H1 (cell line): ENCODE data around the gene CORIN. TPM values are rescaled to one million over a fixed set of nuclear protein-coding genes. Genes with fewer than 3 reads are reported as not detected.

Source experiments
- CTCF ChIA-PET: fragments of 300-600 bp; sonication (Branson Sonifier 250); formaldehyde crosslinking; loops from one replicate; lab custom pipeline; 2021; ENCODE audit not compliant: partially characterized antibody; lab: Charles Lee
- POLR2A ChIA-PET: fragments of 300-600 bp; sonication (Branson Sonifier 250); formaldehyde crosslinking; loops from one replicate; lab custom pipeline; 2021; ENCODE audit warnings: inconsistent platforms; ENCODE audit not compliant: partially characterized antibody; lab: Charles Lee
- DNase-seq, 2 experiments: peaks; one replicate each; pipeline versions ENCODE4 v3.0.0 to v3.0.0-alpha.2; 2010 to 2022; ENCODE audit warnings: low spot score in 2 of 2, low read depth in 1 of 2, mixed read lengths in 1 of 2
- FAIRE-seq: peaks from 2 replicates; lab custom pipeline; 2011; peaks lifted over from hg19 to GRCh38; lab: Jason Lieb, UNC
- H2AFZ ChIP-seq: 2 replicates; pipeline ENCODE4 v1.8.1; 2012; ENCODE audit warnings: low read length, inconsistent platforms
- H2AK5ac ChIP-seq: 2 replicates; pipeline ENCODE4 v1.6.1; 2013; ENCODE audit warnings: low read depth, low read length
- H2BK120ac ChIP-seq: replicated peaks from 2 replicates; pipeline ENCODE3; 2013; ENCODE audit warnings: low read depth, low read length, inconsistent platforms
- H2BK12ac ChIP-seq: 2 replicates; pipeline ENCODE4 v1.6.1; 2013; ENCODE audit warnings: low read depth, low read length
- H2BK15ac ChIP-seq: 2 replicates; pipeline ENCODE4 v1.6.1; 2013; ENCODE audit warnings: low read length
- H2BK20ac ChIP-seq: 2 replicates; pipeline ENCODE4 v1.6.1; 2013; ENCODE audit warnings: low read length
- H2BK5ac ChIP-seq: 2 replicates; pipeline ENCODE4 v1.6.1; 2013; ENCODE audit warnings: low read depth, low read length
- H3K14ac ChIP-seq: 2 replicates; pipeline ENCODE4 v1.6.1; 2013; ENCODE audit warnings: inconsistent platforms; ENCODE audit not compliant: insufficient read length
- H3K18ac ChIP-seq: 2 replicates; pipeline ENCODE4 v1.6.1; 2013; ENCODE audit warnings: low read length; ENCODE audit errors: extremely low read depth
- H3K23ac ChIP-seq: 2 replicates; pipeline ENCODE4 v1.6.1; 2013; ENCODE audit warnings: inconsistent platforms; ENCODE audit not compliant: insufficient read length
- H3K23me2 ChIP-seq: 2 replicates; pipeline ENCODE4 v1.6.1; 2013; ENCODE audit warnings: low read depth, low read length
- H3K27ac ChIP-seq: 2 replicates; pipeline ENCODE4 v1.6.1; 2011; ENCODE audit warnings: low read depth, low read length, inconsistent platforms
- H3K27me3 ChIP-seq, 4 experiments: replicated peaks in 1 of 4; 1 replicate in 1 of 4; 2 replicates in 3 of 4; pipeline versions ENCODE4 v1.6.1 to v1.8.1; 2011 to 2013; ENCODE audit warnings: low read length in 3 of 4, mild to moderate bottlenecking in 3 of 4, inconsistent platforms in 2 of 4, mixed read lengths in 2 of 4, moderate library complexity in 1 of 4; ENCODE audit not compliant: control insufficient read depth in 3 of 4, insufficient read depth in 3 of 4; ENCODE audit errors: extremely low read depth in 1 of 4
- H3K36me3 ChIP-seq, 4 experiments: 2 replicates each; pipeline versions ENCODE4 v1.6.1 to v1.8.1; 2011 to 2013; ENCODE audit warnings: mild to moderate bottlenecking in 4 of 4, low read length in 3 of 4, moderate library complexity in 2 of 4, control low read depth in 1 of 4, inconsistent platforms in 1 of 4; ENCODE audit not compliant: insufficient read depth in 4 of 4, control insufficient read depth in 2 of 4
- H3K4ac ChIP-seq: replicated peaks from 2 replicates; pipeline ENCODE3; 2013; ENCODE audit warnings: low read length, low read depth, mixed read lengths, inconsistent platforms; ENCODE audit not compliant: insufficient read length
- H3K4me1 ChIP-seq, 4 experiments: replicated peaks in 1 of 4; 1 replicate in 1 of 4; 2 replicates in 3 of 4; pipeline versions ENCODE4 v1.6.1 to v1.8.1; 2011 to 2013; ENCODE audit warnings: low read length in 3 of 4, inconsistent platforms in 2 of 4, mixed read lengths in 1 of 4; ENCODE audit not compliant: insufficient read depth in 4 of 4, control insufficient read depth in 3 of 4
- H3K4me2 ChIP-seq, 2 experiments: 2 replicates each; pipeline versions ENCODE4 v1.6.1 to v1.8.1; 2011 to 2013; ENCODE audit warnings: low read depth in 2 of 2, low read length in 2 of 2, control low read depth in 1 of 2, inconsistent platforms in 1 of 2, mild to moderate bottlenecking in 1 of 2; ENCODE audit not compliant: insufficient read depth in 1 of 2
- H3K4me3 ChIP-seq, 4 experiments: fragments of 200-600, 300-600 bp in 1 of 4; sonication (generic), shearing (Covaris generic), sonication (Bioruptor Twin) in 1 of 4; 2 replicates each; pipeline versions ENCODE4 v1.5.1 to v1.8.1; 2011 to 2016; ENCODE audit warnings: low read length in 4 of 4, low read depth in 3 of 4, control low read depth in 2 of 4, inconsistent platforms in 2 of 4, mild to moderate bottlenecking in 2 of 4, mixed read lengths in 1 of 4, moderate library complexity in 1 of 4; ENCODE audit not compliant: insufficient read depth in 2 of 4; ENCODE audit errors: extremely low read depth in 1 of 4
- H3K56ac ChIP-seq: replicated peaks from 2 replicates; pipeline ENCODE3; 2013; ENCODE audit warnings: low read depth, mild to moderate bottlenecking, mixed read lengths, low read length, inconsistent platforms; ENCODE audit not compliant: insufficient read length
- H3K79me1 ChIP-seq: 2 replicates; pipeline ENCODE4 v1.6.1; 2013; ENCODE audit warnings: low read depth, low read length, control low read depth
- H3K79me2 ChIP-seq, 2 experiments: 2 replicates each; pipeline versions ENCODE4 v1.6.1 to v1.8.1; 2012 to 2013; ENCODE audit warnings: low read length in 2 of 2, mild to moderate bottlenecking in 2 of 2, inconsistent platforms in 1 of 2; ENCODE audit not compliant: insufficient read depth in 2 of 2, control insufficient read depth in 1 of 2
- H3K9ac ChIP-seq, 4 experiments: replicated peaks in 1 of 4; 1 replicate in 1 of 4; 2 replicates in 3 of 4; pipeline versions ENCODE4 v1.6.1 to v1.8.1; 2011 to 2013; ENCODE audit warnings: low read depth in 3 of 4, low read length in 3 of 4, control low read depth in 2 of 4, mild to moderate bottlenecking in 2 of 4, moderate library complexity in 2 of 4, inconsistent platforms in 1 of 4; ENCODE audit errors: extremely low read depth in 1 of 4
- H3K9me3 ChIP-seq, 2 experiments: 2 replicates each; pipeline versions ENCODE4 v1.6.1 to v1.8.1; 2012 to 2013; ENCODE audit warnings: mild to moderate bottlenecking in 2 of 2, moderate library complexity in 2 of 2, control low read depth in 1 of 2, inconsistent platforms in 1 of 2, low read depth in 1 of 2, low read length in 1 of 2, mixed read lengths in 1 of 2; ENCODE audit not compliant: insufficient read depth in 2 of 2
- H4K20me1 ChIP-seq, 2 experiments: replicated peaks in 1 of 2; 2 replicates each; pipeline versions ENCODE3 to v1.8.1; 2011 to 2013; ENCODE audit warnings: inconsistent platforms in 2 of 2, low read length in 2 of 2, mild to moderate bottlenecking in 1 of 2; ENCODE audit not compliant: insufficient read depth in 2 of 2, control insufficient read depth in 1 of 2
- H4K5ac ChIP-seq: 2 replicates; pipeline ENCODE4 v1.6.1; 2013; ENCODE audit warnings: low read length, low read depth, mixed read lengths, inconsistent platforms; ENCODE audit not compliant: insufficient read length
- H4K8ac ChIP-seq: 2 replicates; pipeline ENCODE4 v1.8.0; 2013; ENCODE audit warnings: mild to moderate bottlenecking, moderate library complexity, low read length, inconsistent platforms; ENCODE audit not compliant: insufficient read depth; ENCODE audit errors: extremely low read depth
- H4K91ac ChIP-seq: replicated peaks from 2 replicates; pipeline ENCODE3; 2013; ENCODE audit warnings: low read length, mixed read lengths, inconsistent platforms; ENCODE audit not compliant: insufficient read length
- BCL11A ChIP-seq, 2 experiments: IDR thresholded peaks; one replicate each; pipeline ENCODE4 v1.6.1; 2011; ENCODE audit warnings: low read depth in 2 of 2, low read length in 2 of 2, mild to moderate bottlenecking in 2 of 2
- CBX8 ChIP-seq: fragments of 300-800, 300-1000 bp; sonication (generic); IDR thresholded peaks from 2 replicates; pipeline ENCODE4 v1.7.1; 2016; ENCODE audit warnings: low read depth, low read length, borderline replicate concordance
- MAX ChIP-seq: IDR thresholded peaks from 2 replicates; pipeline ENCODE4 v1.6.1; 2012; ENCODE audit warnings: inconsistent platforms
- NRF1 ChIP-seq: IDR thresholded peaks from 2 replicates; pipeline ENCODE4 v1.6.1; 2011; ENCODE audit warnings: mild to moderate bottlenecking, low read depth, low read length, improper control_type of control experiment
- RAD21 ChIP-seq, 2 experiments: IDR thresholded peaks in 1 of 2; conservative IDR thresholded peaks in 1 of 2; 2 replicates each; pipeline ENCODE4 v1.6.1; 2011; ENCODE audit warnings: low read depth in 2 of 2, low read length in 2 of 2, improper control_type of control experiment in 1 of 2, inconsistent platforms in 1 of 2, mild to moderate bottlenecking in 1 of 2, moderate library complexity in 1 of 2
- WGBS, 2 experiments: shearing (Covaris generic) in 1 of 2; methylation state at CpG; one replicate each; pipeline versions ENCODE4 v1.1.6 to v1.1.7; 2013 to 2015; ENCODE audit warnings: low lambda C conversion rate in 2 of 2, mixed read lengths in 2 of 2, inconsistent platforms in 1 of 2, low coverage in 1 of 2, missing lambda C conversion rate in 1 of 2; ENCODE audit not compliant: insufficient replicate concordance in 2 of 2, insufficient coverage in 1 of 2, insufficient read length in 1 of 2; ENCODE audit errors: extremely low coverage in 1 of 2, missing lambda C conversion rate in 1 of 2; 5-methylcytosine and 5-hydroxymethylcytosine counted together
- polyA plus RNA-seq, 7 experiments: library from polyadenylated mRNA; depleted of rRNA in 3 of 7; stranded (reverse) in 5 of 7; unstranded in 2 of 7; fragments of >200 nt in 5 of 7; fragments of 200-250 nt in 2 of 7; gene quantifications; 1 replicate in 5 of 7; 2 replicates in 1 of 7; 4 replicates in 1 of 7; pipeline versions ENCODE4 v1.2.1 to v1.2.3, GENCODE V29; 2011 to 2013; ENCODE audit warnings: missing spikeins in 2 of 7, mixed read lengths in 2 of 7
- total RNA-seq: library from RNA; stranded (reverse); fragmentation: NEBNext Ultra II Directional; extraction: Animal tissue kit (Norgen Biotek cat#: 25700); gene quantifications from 2 replicates; pipeline ENCODE4 v1.2.1, GENCODE V29; 2021

Gene CORIN
- total and polyA plus RNA-seq, 2 of the 8 experiments (the other 6 are each of a cell fraction or from before 2014, with no cell fraction given): 0.09 to 0.32 TPM

DNA sequence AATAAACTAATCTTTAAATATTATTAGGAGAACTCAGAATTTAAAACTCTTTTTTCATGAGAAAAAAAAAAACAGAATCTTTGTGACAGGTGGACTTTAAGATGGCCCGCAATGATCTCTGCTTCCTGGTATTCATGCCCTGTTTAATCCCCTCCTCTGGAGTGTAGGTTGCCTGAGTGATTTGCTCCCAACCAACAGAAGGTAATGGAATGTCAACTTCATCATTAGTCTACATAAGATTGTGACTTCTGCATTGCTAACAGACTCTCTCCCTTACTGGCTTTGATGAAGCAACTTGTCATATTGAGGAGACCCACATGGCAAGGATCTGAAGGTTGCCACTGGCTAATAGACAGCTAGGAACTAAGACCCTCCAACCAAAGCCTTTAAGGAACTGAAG is 88.8 kb downstream of the CORIN start:
- H3K18ac ChIP-seq: no peak overlapping the region

More for the DNA sequence above, 88.8 kb downstream of the CORIN start:
- Histone ChIP-seq H4K20me1 (no peaks in the 10 kb centered on the region), H3K36me3 (0 out of 8 replicates have a peak, but pooled peaks cover 0 to 3% (median 0%) of the 10 kb centered on the region in 4 experiments), H2BK15ac (no peak overlapping the region), H3K4me1 (peaks cover 0 to 3% (median 0%) of the 10 kb centered on the region in 4 experiments; a peak in 1 of 7 replicates), H3K79me2 (no peaks in the 10 kb centered on the region), H4K8ac (no peak overlapping the region), H2BK20ac (no peak overlapping the region), H3K9me3 (peaks cover 8 to 11% of the 10 kb centered on the region in 2 experiments; a peak in 2 of 4 replicates), H2BK12ac (no peak overlapping the region), H2BK120ac (no peak overlapping the region), H3K4ac (no peak overlapping the region), H3K14ac (no peak overlapping the region), H3K27ac (no peak overlapping the region), H3K56ac (no peak overlapping the region), H2BK5ac (no peak overlapping the region), H3K27me3 (no peaks in the 10 kb centered on the region), H3K79me1 (no peaks in the 10 kb centered on the region), H3K9ac (no peak overlapping the region), H2AFZ (no peak overlapping the region), H4K91ac (no peak overlapping the region), H2AK5ac (no peak overlapping the region), H4K5ac (no peak overlapping the region), H3K4me2 (no peak overlapping the region), H3K4me3 (no peak overlapping the region), H3K23ac (no peak overlapping the region), H3K23me2 (no peaks in the 10 kb centered on the region)
- CTCF ChIA-PET: no interaction called here
- no peak for TF ChIP-seq RAD21 (IDR thresholded peaks at IDR 0.05 in 1 of 2, conservative IDR thresholded peaks at IDR 0.05 in 1 of 2; ENCODE audit: low read depth in 2 of 2, low read length in 2 of 2)
- TF ChIP-seq MAX: no peak
- TF ChIP-seq BCL11A (IDR thresholded peaks at IDR 0.05; ENCODE audit: low read depth in 2 of 2, low read length in 2 of 2): no peak
- TF ChIP-seq CBX8: no peak
- TF ChIP-seq NRF1: no peak
- POLR2A ChIA-PET: no interaction called here
- WGBS, 2 experiments: 78% methylated on average over 1 of the region's 1 CpG; no CpG with 5 or more reads in 1 of the 2 experiments
- DNase-seq (no peak), FAIRE-seq (no peak)
